H1 (cell line): ENCODE measurements around the gene HELZ2. TPM values are rescaled to one million over a fixed set of nuclear protein-coding genes. Genes with fewer than 3 reads are reported as not detected.

Experiments used
- RNF2 ChIP-seq: fragments of 200-900, 300-1000 bp; sonication (generic); IDR thresholded peaks from 2 replicates; pipeline ENCODE4 v1.7.1; 2016; ENCODE audit warnings: borderline replicate concordance, low read depth, mild to moderate bottlenecking, antibody characterized with exemption, low read length; ENCODE audit not compliant: poor library complexity, severe bottlenecking; ENCODE audit errors: missing control alignments
- SIN3A ChIP-seq, 2 experiments: IDR thresholded peaks in 1 of 2; conservative IDR thresholded peaks in 1 of 2; 2 replicates each; pipeline ENCODE4 v1.6.1; 2011 to 2012; ENCODE audit warnings: low read length in 2 of 2, improper control_type of control experiment in 1 of 2, low read depth in 1 of 2, mild to moderate bottlenecking in 1 of 2
- SIX5 ChIP-seq: IDR thresholded peaks from 2 replicates; pipeline ENCODE4 v1.6.1; 2011; ENCODE audit warnings: mild to moderate bottlenecking, low read depth, low read length
- polyA plus RNA-seq, 7 experiments: library from polyadenylated mRNA; depleted of rRNA in 3 of 7; stranded (reverse) in 5 of 7; unstranded in 2 of 7; fragments of >200 nt in 5 of 7; fragments of 200-250 nt in 2 of 7; gene quantifications; 1 replicate in 5 of 7; 2 replicates in 1 of 7; 4 replicates in 1 of 7; pipeline versions ENCODE4 v1.2.1 to v1.2.3, GENCODE V29; 2011 to 2013; ENCODE audit warnings: missing spikeins in 2 of 7, mixed read lengths in 2 of 7
- total RNA-seq: library from RNA; stranded (reverse); fragmentation: NEBNext Ultra II Directional; extraction: Animal tissue kit (Norgen Biotek cat#: 25700); gene quantifications from 2 replicates; pipeline ENCODE4 v1.2.1, GENCODE V29; 2021

The HELZ2 gene
- total and polyA plus RNA-seq, 2 of the 8 experiments (the other 6 are each of a cell fraction or from before 2014, with no cell fraction given) = 7.9 to 17.5 TPM

- no peak for TF ChIP-seq SIX5
- no peak for TF ChIP-seq SIN3A (conservative IDR thresholded peaks at IDR 0.05 in 1 of 2, IDR thresholded peaks at IDR 0.05 in 1 of 2; ENCODE audit: low read depth in 1 of 2, low read length in 2 of 2)
- no peak for TF ChIP-seq RNF2
These were observed 37.6 kb upstream of the HELZ2 start (continued) for GRCh38 chr20:63611646-63612045.
